Astrocyte (in vitro differentiated cells and primary cell): Measurements from ENCODE around the gene AJAP1. TPM values are rescaled to one million over a fixed set of nuclear protein-coding genes. Genes with fewer than 3 reads are reported as not detected.

Source experiments
- DNase-seq: peaks from one replicate; pipeline ENCODE4 v3.0.0-alpha.2; 2010; ENCODE audit warnings: low read depth
- FAIRE-seq: peaks from 2 replicates; lab custom pipeline; 2011; peaks lifted over from hg19 to GRCh38; lab: Jason Lieb, UNC
- H2AFZ ChIP-seq: 2 replicates; pipeline ENCODE4 v1.6.0; 2012; ENCODE audit warnings: low read depth, low read length, inconsistent platforms
- H3K27ac ChIP-seq: 2 replicates; pipeline ENCODE4 v1.5.1; 2011; ENCODE audit warnings: low read depth, low read length, inconsistent platforms
- H3K27me3 ChIP-seq: 2 replicates; pipeline ENCODE4 v1.6.0; 2011; ENCODE audit warnings: low read length, inconsistent platforms; ENCODE audit not compliant: insufficient read depth
- H3K36me3 ChIP-seq: 2 replicates; pipeline ENCODE4 v1.5.1; 2011; ENCODE audit warnings: low read length, inconsistent platforms; ENCODE audit not compliant: insufficient read depth
- H3K4me1 ChIP-seq: 2 replicates; pipeline ENCODE4 v1.5.1; 2011; ENCODE audit warnings: low read length, inconsistent platforms; ENCODE audit not compliant: insufficient read depth
- H3K4me2 ChIP-seq: 2 replicates; pipeline ENCODE4 v1.6.0; 2012; ENCODE audit warnings: low read length, inconsistent platforms
- H3K4me3 ChIP-seq: 2 replicates; pipeline ENCODE4 v1.5.1; 2011; ENCODE audit warnings: low read depth, mild to moderate bottlenecking, low read length, inconsistent platforms; ENCODE audit not compliant: insufficient read depth
- H3K79me2 ChIP-seq: 2 replicates; pipeline ENCODE4 v1.6.0; 2012; ENCODE audit warnings: mild to moderate bottlenecking, low read length, inconsistent platforms; ENCODE audit not compliant: insufficient read depth
- H3K9ac ChIP-seq: 2 replicates; pipeline ENCODE4 v1.6.0; 2012; ENCODE audit warnings: mild to moderate bottlenecking, low read length, inconsistent platforms
- H3K9me3 ChIP-seq: 2 replicates; pipeline ENCODE4 v1.5.1; 2012; ENCODE audit warnings: low read depth, mild to moderate bottlenecking, low read length, inconsistent platforms; ENCODE audit not compliant: insufficient read depth
- H4K20me1 ChIP-seq: 2 replicates; pipeline ENCODE4 v1.6.0; 2012; ENCODE audit warnings: low read length, inconsistent platforms; ENCODE audit not compliant: insufficient read depth
- H3K27ac Mint-ChIP-seq: one replicate; pipeline ENCODE4 v1.8.0; 2021; ENCODE audit warnings: mild to moderate bottlenecking, mixed read lengths; ENCODE audit not compliant: unreplicated experiment
- H3K27me3 Mint-ChIP-seq: one replicate; pipeline ENCODE4 v1.8.0; 2021; ENCODE audit warnings: low read depth, mixed read lengths; ENCODE audit not compliant: unreplicated experiment
- H3K36me3 Mint-ChIP-seq: one replicate; pipeline ENCODE4 v1.8.0; 2021; ENCODE audit warnings: low read depth, mixed read lengths; ENCODE audit not compliant: unreplicated experiment
- H3K4me1 Mint-ChIP-seq: one replicate; pipeline ENCODE4 v1.8.0; 2021; ENCODE audit warnings: low read depth, mixed read lengths; ENCODE audit not compliant: unreplicated experiment
- H3K4me3 Mint-ChIP-seq: one replicate; pipeline ENCODE4 v1.8.0; 2021; ENCODE audit warnings: mild to moderate bottlenecking, moderate library complexity, mixed read lengths; ENCODE audit not compliant: unreplicated experiment
- H3K9me3 Mint-ChIP-seq: one replicate; pipeline ENCODE4 v1.8.0; 2021; ENCODE audit warnings: mild to moderate bottlenecking, mixed read lengths; ENCODE audit not compliant: unreplicated experiment
- EZH2 ChIP-seq: IDR thresholded peaks from 2 replicates; pipeline ENCODE4 v1.6.1; 2012; ENCODE audit warnings: mild to moderate bottlenecking, low read length, inconsistent platforms; ENCODE audit not compliant: insufficient read depth
- total RNA-seq: library from RNA; stranded (reverse); gene quantifications from 2 replicates; pipeline ENCODE4 v1.2.1, GENCODE V29; 2021
- TF ChIP-seq, protein P1 (sequence below): IDR thresholded peaks from 2 replicates; pipeline ENCODE4 v1.5.1; 2011; ENCODE audit warnings: low read depth, mild to moderate bottlenecking, inconsistent platforms, low read length, moderate library complexity; ENCODE audit not compliant: insufficient read depth

The AJAP1 gene
- total RNA-seq, 1 donor from 2014 or later: 0.34 TPM

DNA sequence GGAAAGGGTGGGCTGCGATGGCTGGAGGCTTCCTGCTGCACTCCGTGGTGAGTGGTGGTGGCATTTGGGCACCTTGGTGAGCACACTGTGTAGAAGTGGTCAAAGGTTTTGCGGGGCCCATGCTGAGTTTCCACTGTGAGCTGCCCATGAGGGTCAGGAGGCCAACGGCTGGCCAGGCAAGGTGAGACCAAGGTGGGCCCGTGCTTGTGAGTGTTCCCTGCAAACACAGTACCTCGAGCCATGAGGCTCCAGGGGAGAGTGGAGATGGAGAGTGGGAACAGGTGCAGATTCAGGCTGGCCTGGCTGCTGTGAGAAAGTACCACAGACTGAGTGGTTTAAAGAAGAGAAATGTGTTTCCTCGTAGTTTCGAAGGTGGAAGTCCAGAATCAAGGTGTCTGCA, 40.8 kb downstream of the AJAP1 start:
- Histone ChIP-seq H3K79me2 (no peaks in the 10 kb centered on the region), H3K36me3 (no peaks in the 10 kb centered on the region), H3K4me2 (no peak overlapping the region), H2AFZ (no peak overlapping the region), H4K20me1 (no peaks in the 10 kb centered on the region), H3K4me1 (no peaks in the 10 kb centered on the region), H3K27ac (no peak overlapping the region), H3K9ac (no peak overlapping the region), H3K4me3 (no peak overlapping the region), H3K27me3 (no peaks in the 10 kb centered on the region), H3K9me3 (peaks cover 5% of the 10 kb centered on the region)
- DNase-seq (no peak), FAIRE-seq (no peak)
- Mint-ChIP-seq H3K36me3 (peaks cover 5% of the 10 kb centered on the region), H3K27ac (no peak overlapping the region), H3K4me3 (no peak overlapping the region), H3K4me1 (peaks cover 7% of the 10 kb centered on the region), H3K9me3 (peaks cover 5% of the 10 kb centered on the region), H3K27me3 (peaks cover 43% of the 10 kb centered on the region)
- TF ChIP-seq, protein P1, sequence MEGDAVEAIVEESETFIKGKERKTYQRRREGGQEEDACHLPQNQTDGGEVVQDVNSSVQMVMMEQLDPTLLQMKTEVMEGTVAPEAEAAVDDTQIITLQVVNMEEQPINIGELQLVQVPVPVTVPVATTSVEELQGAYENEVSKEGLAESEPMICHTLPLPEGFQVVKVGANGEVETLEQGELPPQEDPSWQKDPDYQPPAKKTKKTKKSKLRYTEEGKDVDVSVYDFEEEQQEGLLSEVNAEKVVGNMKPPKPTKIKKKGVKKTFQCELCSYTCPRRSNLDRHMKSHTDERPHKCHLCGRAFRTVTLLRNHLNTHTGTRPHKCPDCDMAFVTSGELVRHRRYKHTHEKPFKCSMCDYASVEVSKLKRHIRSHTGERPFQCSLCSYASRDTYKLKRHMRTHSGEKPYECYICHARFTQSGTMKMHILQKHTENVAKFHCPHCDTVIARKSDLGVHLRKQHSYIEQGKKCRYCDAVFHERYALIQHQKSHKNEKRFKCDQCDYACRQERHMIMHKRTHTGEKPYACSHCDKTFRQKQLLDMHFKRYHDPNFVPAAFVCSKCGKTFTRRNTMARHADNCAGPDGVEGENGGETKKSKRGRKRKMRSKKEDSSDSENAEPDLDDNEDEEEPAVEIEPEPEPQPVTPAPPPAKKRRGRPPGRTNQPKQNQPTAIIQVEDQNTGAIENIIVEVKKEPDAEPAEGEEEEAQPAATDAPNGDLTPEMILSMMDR: no peak
- no peak for TF ChIP-seq EZH2

DNA sequence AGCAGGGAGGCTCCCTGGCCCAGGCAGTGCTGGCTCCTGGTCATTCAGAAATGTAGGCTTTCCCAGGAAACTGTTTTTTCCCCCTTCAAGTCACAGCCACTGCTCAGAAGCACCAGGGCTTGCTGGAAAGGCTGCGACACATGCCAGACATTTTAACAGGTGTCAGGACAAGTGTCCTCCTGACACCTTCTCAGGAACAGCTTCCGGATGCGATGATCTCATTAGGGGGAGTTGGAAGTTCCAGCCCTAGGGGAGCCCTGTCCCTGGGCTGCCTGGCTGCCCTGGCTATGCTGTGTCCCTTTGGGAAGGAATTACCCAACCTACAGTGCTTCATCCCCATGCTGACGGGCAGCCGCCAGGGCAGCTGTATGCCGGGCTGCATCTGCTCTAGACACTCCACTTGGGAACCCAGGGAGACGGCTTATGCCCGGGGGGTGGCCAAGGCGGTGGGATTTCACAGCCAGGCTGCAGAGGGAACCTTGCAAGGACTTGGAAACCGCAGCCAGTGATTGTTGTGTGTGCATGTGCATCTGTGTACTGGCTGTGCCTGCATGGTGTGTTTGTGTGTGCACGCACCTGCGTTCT, 41.8 kb downstream of the AJAP1 start:
- H2AFZ ChIP-seq: no peak overlapping the region
- H3K4me1 Mint-ChIP-seq: peaks cover 7% of the 10 kb centered on the region
- H4K20me1 ChIP-seq: no peaks in the 10 kb centered on the region
- peaks cover 42% of the 10 kb centered on the region for H3K27me3 Mint-ChIP-seq
- H3K4me2 ChIP-seq: no peak overlapping the region
- no peaks in the 10 kb centered on the region for H3K36me3 ChIP-seq
- H3K79me2 ChIP-seq: no peaks in the 10 kb centered on the region
- H3K4me3 Mint-ChIP-seq: no peak overlapping the region
- no peaks in the 10 kb centered on the region for H3K27me3 ChIP-seq
- DNase-seq (no peak), FAIRE-seq (no peak)
- H3K27ac Mint-ChIP-seq: no peak overlapping the region
- no peak for TF ChIP-seq EZH2
- TF ChIP-seq, protein P1: no peak
- H3K36me3 Mint-ChIP-seq: peaks cover 5% of the 10 kb centered on the region
- no peaks in the 10 kb centered on the region for H3K4me1 ChIP-seq
- no peak overlapping the region for H3K4me3 ChIP-seq
- H3K27ac ChIP-seq: no peak overlapping the region
- peaks cover 5% of the 10 kb centered on the region for H3K9me3 Mint-ChIP-seq
- H3K9ac ChIP-seq: no peak overlapping the region
- peaks cover 5% of the 10 kb centered on the region for H3K9me3 ChIP-seq

DNA sequence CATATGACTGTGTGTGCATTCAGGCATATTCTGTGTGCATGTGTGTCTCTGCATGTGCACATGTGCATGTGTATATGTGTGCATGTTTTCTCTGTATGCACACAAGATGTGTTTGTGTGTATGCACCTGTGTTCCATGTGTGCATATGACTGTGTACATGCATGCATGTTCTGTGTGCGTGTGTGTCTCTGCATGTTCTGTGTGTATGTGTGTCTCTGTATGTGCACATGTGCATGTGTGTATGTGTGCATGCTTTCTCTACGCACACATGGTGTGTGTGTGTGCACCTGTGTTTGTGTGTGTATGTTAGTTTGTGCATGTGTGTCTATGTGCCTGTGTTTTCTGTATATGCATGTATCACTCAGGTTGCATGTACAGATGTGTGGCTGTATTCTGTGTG, 42.3 kb downstream of the AJAP1 start:
- no peak overlapping the region for H3K27ac ChIP-seq
- DNase-seq (no peak), FAIRE-seq (no peak)
- no peaks in the 10 kb centered on the region for H3K79me2 ChIP-seq
- H3K36me3 ChIP-seq: no peaks in the 10 kb centered on the region
- Mint-ChIP-seq H3K4me1 (peaks cover 7% of the 10 kb centered on the region), H3K27ac (no peak overlapping the region), H3K36me3 (peaks cover 5% of the 10 kb centered on the region), H3K4me3 (no peak overlapping the region), H3K9me3 (peaks cover 5% of the 10 kb centered on the region), H3K27me3 (peaks cover 42% of the 10 kb centered on the region)
- no peak overlapping the region for H3K4me3 ChIP-seq
- no peaks in the 10 kb centered on the region for H3K27me3 ChIP-seq
- H2AFZ ChIP-seq: no peak overlapping the region
- peaks cover 5% of the 10 kb centered on the region for H3K9me3 ChIP-seq
- no peaks in the 10 kb centered on the region for H3K4me1 ChIP-seq
- TF ChIP-seq EZH2: no peak
- TF ChIP-seq, protein P1: no peak
- no peak overlapping the region for H3K4me2 ChIP-seq
- no peak overlapping the region for H3K9ac ChIP-seq
- H4K20me1 ChIP-seq: no peaks in the 10 kb centered on the region
